Measurements from ENCODE around the gene OLFML2B.

The OLFML2B gene

GRCh38 chr1:161973924-161974845 is 49.5 kb downstream of the OLFML2B start:
- no peak for DNase-seq

- no peak for DNase-seq
Measured at GRCh38 chr1:161972828-161973227, 50.8 kb downstream of the OLFML2B start.

- no peak for DNase-seq
Measured at GRCh38 chr1:161970633-161971032, 53.0 kb downstream of the OLFML2B start.

GRCh38 chr1:161970036-161970435 is 53.6 kb downstream of the OLFML2B start:
- no peak for DNase-seq

GRCh38 chr1:161966067-161966466 is 57.6 kb downstream of the OLFML2B start:
- DNase-seq = no peak

GRCh38 chr1:161962091-161962887 is 61.4 kb downstream of the OLFML2B start:
- DNase-seq = peak; percentile 56

GRCh38 chr1:161958425-161958824 is 65.2 kb downstream of the OLFML2B start:
- no peak for DNase-seq

- no peak for DNase-seq
Measured at GRCh38 chr1:161956930-161957329, 66.7 kb downstream of the OLFML2B start.

- no peak for DNase-seq
Measured at GRCh38 chr1:161956097-161956496, 67.6 kb downstream of the OLFML2B start.

GRCh38 chr1:161955606-161956005 is 68.1 kb downstream of the OLFML2B start:
- DNase-seq = no peak

GRCh38 chr1:161954466-161954865 is 69.2 kb downstream of the OLFML2B start:
- DNase-seq = no peak

- DNase-seq = no peak
Measured at GRCh38 chr1:161954050-161954449, 69.6 kb downstream of the OLFML2B start.

- DNase-seq = no peak
Measured at GRCh38 chr1:161953256-161953920, 70.3 kb downstream of the OLFML2B start.

- DNase-seq = no peak
Measured at GRCh38 chr1:161952607-161953172, 71.0 kb downstream of the OLFML2B start.

- no peak for DNase-seq
Measured at GRCh38 chr1:161951646-161952045, 72.0 kb downstream of the OLFML2B start.

GRCh38 chr1:161950377-161950776 is 73.3 kb downstream of the OLFML2B start:
- no peak for DNase-seq

GRCh38 chr1:161949548-161949947 is 74.1 kb downstream of the OLFML2B start:
- no peak for DNase-seq

GRCh38 chr1:161948435-161948834 is 75.2 kb downstream of the OLFML2B start:
- no peak for DNase-seq

- DNase-seq = no peak
Measured at GRCh38 chr1:161946071-161946987, 77.3 kb downstream of the OLFML2B start.

- no peak for DNase-seq
Measured at GRCh38 chr1:161945306-161946060, 78.2 kb downstream of the OLFML2B start.

- DNase-seq = no peak
Measured at GRCh38 chr1:161944381-161944780, 79.3 kb downstream of the OLFML2B start.
